GM19351 (cell line): Measurements from ENCODE around the gene GTPBP2.

Experiments
- ATAC-seq: cut with Tn5 transposase; IDR thresholded peaks from one replicate; pipeline ENCODE4 v1.9.1; 2021; ENCODE audit warnings: mild to moderate bottlenecking, moderate library complexity; ENCODE audit not compliant: unreplicated experiment

Gene GTPBP2

GRCh38 chr6:43582911-43583310, 46.2 kb downstream of the GTPBP2 start:
- no peak for ATAC-seq

DNA sequence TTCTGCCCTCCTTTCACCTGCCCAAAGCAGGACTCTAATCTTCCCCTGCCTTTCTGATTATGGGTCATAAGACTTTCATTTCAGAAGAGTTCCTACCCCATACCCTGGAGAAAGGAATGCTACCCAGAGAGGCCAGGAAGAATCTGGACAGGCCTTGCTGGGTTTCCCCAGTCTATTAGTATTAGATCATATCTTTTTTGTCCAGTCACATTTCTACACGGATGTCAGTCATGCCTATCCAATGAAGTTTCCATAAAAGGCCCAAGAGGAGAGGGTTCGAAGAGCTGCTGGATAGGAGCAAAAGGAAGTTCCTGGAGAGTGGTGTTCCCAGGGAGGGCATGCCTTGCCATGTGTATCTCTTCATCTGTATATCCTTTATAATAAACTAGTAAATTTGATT, 49.9 kb downstream of the GTPBP2 start:
- ATAC-seq: no peak

DNA sequence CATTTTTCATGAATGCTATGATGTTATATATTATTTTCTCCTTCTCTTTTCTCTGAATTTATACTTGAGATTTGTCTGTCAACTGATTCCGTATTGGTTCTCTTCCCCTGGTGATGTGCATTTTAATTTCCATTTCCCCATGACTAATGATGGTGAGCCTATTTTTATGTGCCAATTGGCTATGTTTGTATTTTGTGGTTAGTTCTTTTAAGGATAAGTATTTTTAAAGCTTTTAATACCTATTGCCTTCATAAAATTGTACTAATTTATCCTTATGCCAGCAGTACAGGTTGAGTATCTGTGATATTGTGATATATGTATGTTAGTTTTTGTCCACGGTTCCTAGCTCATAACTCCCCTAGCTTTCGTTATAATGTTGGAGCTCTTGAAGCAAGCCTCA, 50.3 kb downstream of the GTPBP2 start:
- no peak for ATAC-seq

DNA sequence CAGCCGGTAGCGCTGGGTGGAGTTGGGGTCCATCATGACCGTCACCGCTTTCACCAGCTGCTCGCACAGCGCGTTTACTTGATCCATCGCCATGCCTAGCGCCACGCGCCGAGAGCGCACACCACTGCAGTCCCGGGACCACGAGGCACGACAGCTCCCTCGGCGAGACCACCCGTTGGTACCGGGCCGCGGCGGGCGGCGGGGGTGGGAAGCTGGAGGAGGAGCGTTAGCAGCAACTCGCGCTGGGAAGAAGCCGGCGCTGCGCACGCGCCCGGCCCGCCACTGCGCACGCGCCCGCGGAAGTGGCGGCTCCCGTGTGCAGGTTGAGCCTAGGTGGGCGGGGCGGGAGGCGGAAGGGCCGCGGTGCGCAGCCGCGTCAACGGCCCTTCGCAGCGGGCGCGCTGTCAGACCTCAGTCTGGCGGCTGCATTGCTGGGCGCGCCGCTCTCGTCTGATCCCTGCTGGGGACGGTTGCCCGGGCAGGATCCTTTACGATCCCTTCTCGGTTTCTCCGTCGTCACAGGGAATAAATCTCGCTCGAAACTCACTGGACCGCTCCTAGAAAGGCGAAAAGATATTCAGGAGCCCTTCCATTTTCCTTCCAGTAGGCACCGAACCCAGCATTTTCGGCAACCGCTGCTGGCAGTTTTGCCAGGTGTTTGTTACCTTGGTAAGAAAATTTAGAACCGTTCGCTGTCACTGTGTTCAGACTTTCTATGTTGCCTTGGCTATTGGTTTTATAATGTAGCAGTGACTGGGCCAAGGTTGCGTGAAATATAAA, 53.1 kb downstream of the GTPBP2 start, which contains the start of the genes POLH and XPO5:
Gene POLH, plus strand, starts transcription at position 414 of the 780 bp plus-strand sequence. CDS start 6,135 bp downstream, outside the sequence.
Gene XPO5, minus strand, starts transcription at position 267 of the 780 bp plus-strand sequence. Its CDS starts 174 bp downstream, at position 93.
- peak; percentile 86 for ATAC-seq

DNA sequence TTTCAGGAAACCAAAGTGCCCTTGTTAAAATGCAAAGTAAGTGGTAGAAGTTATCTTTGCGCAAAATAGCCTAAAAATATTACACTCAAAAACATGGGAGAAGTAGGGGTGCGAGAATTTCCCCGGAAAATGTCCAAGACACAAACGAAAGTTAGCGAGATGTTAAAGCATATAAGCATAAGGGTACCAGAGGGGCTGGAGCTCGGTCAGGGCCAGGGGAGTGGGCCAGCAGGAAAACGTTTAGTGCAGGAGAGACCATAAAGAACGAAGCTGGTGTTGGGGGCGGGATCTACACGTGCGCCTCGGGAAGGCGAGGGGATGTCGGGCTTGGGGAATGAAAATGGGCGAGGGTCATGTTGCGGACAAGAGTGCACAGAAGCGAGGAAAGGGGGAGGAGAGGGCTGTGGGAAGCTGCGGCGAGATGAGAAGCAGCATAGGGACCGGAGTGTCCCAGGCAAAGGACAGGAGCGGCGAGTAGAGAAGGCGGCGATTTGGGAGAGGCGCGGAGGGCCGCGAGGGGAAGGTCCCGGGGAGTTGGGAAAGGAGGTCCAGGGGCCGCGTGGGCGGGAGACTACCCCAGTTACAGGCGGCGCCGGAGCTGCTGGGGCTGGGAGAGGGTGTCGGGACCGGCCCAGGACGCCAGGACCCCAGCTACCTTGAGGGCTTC, 53.8 kb downstream of the GTPBP2 start:
- no peak for ATAC-seq

GRCh38 chr6:43572015-43572414, 57.0 kb downstream of the GTPBP2 start:
- ATAC-seq: no peak

GRCh38 chr6:43570876-43571441, 58.1 kb downstream of the GTPBP2 start:
- ATAC-seq: peak; percentile 35
